Cardiac septum (tissue), 1 donor: Measurements from ENCODE around the gene L2HGDH. TPM values are rescaled to one million over a fixed set of nuclear protein-coding genes. Genes with fewer than 3 reads are reported as not detected.

Source experiments
- microRNA-seq: library from miRNA; unstranded; fragments of <30 nt; microRNA quantifications from one replicate; pipeline ENCODE4 v1.2.0, GENCODE V29; 2020
- total RNA-seq: library from RNA; stranded (reverse); fragmentation: NEBNext Ultra II Directional; extraction: Animal tissue kit (Norgen Biotek cat#: 25700); gene quantifications from one replicate; pipeline ENCODE4 v1.2.1, GENCODE V29; 2021
- donor health status: DM: no; HTN: no; CAD: no.

The L2HGDH gene
- total RNA-seq, 1 donor from 2014 or later = 8.2 TPM

Small RNA genes within 50 kb of the gene (microRNA-seq; reads per million reads assigned to microRNA genes)
- not detected for gene MIR4504

Other genes starting within 250 kb of the L2HGDH start
- 3.0 TPM for gene VCPKMT, start 195.7 kb downstream of the L2HGDH start, total RNA-seq
- 34.8 TPM for gene SOS2, start 80.7 kb downstream of the L2HGDH start, total RNA-seq
- gene DMAC2L, start 95 bp upstream of the L2HGDH start, total RNA-seq = 29.3 TPM
- 3.8 TPM for gene CDKL1, start 84.7 kb upstream of the L2HGDH start, total RNA-seq
- gene MAP4K5, start 220.3 kb upstream of the L2HGDH start, total RNA-seq = 19.1 TPM
- gene ATL1, start 247.9 kb upstream of the L2HGDH start, total RNA-seq = 1.5 TPM